HG02885 (cell line): ENCODE results near the gene MRPL46.
"Not testable (repeated sequence)": the region's sequence is repeated elsewhere in the genome, so short reads cannot be mapped to it uniquely, and the experiment has no call there.

ENCODE experiments used
- ATAC-seq: cut with Tn5 transposase; IDR thresholded peaks from one replicate; pipeline ENCODE4 v1.9.1; 2021; ENCODE audit warnings: mild to moderate bottlenecking; ENCODE audit not compliant: unreplicated experiment, poor library complexity

Gene MRPL46

GRCh38 chr15:88480981-88481380 is 13.8 kb upstream of the MRPL46 start:
- ATAC-seq = no peak

DNA sequence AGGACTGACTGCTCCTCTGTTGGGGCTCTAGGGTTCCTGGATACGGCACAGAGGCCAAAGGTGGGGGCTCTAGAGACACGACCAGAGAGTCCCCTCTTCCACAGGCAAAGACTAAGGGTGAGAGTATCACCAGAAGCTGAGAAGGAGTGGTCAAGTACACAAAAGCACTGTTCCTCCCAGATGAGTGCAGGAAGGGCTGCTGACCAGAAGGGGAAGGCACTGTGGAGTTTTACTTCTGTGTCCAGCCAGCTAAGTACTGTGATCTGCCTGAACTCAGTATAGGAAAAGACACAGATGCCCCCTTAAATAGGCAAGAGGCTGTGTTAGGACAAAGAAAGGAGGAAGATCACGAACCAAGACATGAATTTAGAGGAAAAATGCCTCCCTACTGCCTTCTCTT is 12.0 kb upstream of the MRPL46 start:
- no peak for ATAC-seq

- no peak for ATAC-seq
These were observed 10.7 kb upstream of the MRPL46 start for GRCh38 chr15:88477904-88478303.

DNA sequence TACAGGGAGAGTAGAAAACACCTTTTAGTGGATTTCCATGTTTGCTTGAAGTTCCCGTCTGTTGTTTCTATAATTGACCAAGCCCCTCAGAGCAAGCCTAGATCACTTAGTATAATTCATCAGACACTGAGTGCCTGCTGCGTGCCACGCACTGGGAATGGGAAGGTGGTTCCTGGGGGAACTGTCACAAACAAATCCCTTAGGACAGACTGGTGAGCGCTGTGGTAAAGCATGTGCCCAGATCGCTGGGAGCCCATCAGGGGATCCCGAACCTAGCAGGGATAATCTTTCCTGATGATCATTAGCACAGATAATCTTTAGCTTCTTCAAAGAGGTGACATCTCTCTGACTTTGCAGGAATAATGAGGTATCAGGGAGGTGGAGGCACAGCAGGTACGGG is 9.9 kb upstream of the MRPL46 start:
- no peak for ATAC-seq

DNA sequence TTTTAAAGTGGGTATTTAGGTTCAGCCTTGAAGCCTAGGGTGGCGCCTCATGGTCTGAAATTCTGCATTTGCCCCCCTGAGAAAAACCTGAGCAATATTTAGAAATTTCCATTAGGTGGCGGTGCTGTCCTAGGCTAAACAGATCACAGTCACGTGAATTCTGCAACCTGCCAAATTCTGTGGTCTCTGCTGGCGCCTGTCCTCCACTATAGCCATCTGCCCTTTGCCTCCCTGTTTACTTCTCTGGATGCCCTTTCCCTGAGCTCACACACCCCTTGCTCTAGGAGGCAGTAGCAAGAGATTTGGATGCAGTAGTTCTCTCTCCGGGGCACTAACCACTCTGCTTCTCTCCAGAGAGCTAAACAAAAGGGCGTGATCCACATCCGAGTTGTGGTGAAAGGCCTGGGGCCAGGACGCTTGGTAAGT is 9.5 kb upstream of the MRPL46 start:
- ATAC-seq = peak; percentile 54

DNA sequence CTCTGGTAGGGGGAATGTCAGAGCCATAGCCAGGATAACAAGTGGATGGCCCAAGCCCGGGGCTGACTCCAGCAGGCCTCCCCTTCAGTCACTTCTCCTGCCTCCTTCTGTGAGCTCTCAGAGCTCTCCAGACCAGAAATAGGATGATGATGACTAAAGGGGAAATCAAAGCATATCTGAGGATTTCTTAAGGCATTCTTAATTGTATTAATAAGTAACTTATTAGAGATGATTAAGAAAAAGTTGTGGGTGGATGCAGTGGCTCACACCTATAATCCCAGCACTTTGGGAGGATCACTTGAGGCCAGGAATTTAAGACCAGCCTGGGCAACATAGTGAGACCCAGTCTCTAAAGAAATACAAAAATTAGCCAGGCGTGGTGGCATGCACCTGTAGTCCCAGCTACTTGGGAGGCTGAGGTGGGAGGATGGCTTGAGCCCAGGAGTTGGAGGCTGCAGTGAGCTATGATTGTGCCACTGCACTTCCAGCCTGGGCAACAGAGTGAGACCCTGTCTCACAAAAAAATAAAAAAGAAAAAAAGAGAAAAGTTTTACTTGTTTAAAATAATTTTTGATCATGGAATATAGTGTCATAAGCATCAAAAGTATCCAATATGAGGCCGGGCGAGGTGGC is 6.6 kb upstream of the MRPL46 start:
- not testable (repeated sequence) for ATAC-seq

GRCh38 chr15:88472225-88472624 is 5.0 kb upstream of the MRPL46 start:
- no peak for ATAC-seq

GRCh38 chr15:88470625-88471372 is 3.6 kb upstream of the MRPL46 start:
- ATAC-seq = no peak

DNA sequence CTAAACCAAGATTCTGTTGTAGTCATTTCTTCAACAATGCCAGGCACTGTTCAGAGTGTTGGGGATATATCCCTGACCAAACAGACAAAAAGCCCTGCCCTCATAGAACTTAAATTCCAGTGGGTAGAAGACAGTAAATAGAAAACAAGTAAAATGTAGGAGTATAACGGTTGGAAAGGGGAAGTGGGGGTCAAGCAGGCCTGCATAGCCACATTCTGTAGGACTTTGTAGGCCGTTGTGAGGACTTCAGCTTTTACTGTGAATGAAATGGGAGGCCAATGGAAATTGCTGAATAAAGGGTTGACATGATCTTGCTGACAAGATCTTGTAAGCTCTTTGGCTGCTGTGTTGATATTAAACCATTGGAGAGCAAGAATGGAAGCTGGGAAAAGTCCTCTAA is 2.1 kb upstream of the MRPL46 start:
- ATAC-seq = no peak

- not testable (repeated sequence) for ATAC-seq
These were observed 1.5 kb upstream of the MRPL46 start for GRCh38 chr15:88468721-88469120.

DNA sequence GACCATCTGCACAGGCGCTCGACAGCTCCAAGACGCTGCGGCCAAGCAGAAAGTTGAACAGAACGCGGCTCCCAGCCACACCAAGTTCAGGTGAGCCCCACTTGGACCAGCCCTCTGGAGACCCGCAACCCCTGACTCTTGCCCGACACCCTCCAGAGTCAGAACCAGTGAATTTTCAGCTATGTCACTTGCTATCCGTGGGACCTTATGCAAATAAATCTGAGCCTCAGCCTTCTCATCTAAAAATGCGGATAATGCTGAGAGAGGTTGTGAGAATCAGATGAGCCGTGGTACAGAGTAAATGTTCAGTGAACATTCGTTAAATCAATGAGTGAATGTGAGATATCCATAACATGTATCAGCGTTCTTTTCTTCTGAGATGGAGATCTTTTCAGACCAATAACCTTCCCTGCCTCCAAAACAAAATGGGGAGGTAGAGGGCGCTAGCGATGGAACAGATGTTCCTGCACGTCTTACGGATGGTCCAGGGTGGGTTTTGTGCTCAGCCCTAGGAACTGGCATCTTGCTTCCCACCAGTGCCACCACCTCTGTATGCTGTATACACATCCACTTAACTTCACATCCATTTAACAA is 844 bp upstream of the MRPL46 start:
- no peak for ATAC-seq

DNA sequence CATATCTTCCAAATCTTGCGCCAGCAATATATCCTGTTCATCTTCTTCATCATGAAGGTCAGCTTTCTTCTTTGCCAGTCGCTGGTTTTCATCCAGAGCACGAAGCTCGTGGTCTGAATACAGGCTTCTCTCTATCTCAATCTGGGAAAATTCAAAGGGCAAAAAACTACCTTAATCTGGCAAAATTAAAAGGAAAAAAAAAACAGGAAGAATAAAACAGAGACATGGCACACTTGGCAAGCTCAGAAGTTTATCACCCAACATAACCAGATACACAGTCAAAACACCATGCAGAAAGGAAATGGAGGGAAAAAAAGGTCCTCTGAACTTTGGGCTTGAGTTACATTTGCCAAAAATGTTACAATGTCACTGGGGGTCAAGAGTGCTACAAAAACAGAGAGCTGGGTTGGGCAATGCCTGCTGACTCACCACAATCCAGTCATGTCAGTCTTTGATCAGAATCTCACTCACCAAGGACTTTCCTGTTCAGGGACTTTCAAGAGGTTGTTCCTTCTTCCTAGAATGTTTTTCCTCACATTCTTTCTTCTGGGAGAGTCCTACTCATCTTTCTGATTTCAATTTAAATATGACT is 1.5 kb downstream of the MRPL46 start:
- no peak for ATAC-seq

DNA sequence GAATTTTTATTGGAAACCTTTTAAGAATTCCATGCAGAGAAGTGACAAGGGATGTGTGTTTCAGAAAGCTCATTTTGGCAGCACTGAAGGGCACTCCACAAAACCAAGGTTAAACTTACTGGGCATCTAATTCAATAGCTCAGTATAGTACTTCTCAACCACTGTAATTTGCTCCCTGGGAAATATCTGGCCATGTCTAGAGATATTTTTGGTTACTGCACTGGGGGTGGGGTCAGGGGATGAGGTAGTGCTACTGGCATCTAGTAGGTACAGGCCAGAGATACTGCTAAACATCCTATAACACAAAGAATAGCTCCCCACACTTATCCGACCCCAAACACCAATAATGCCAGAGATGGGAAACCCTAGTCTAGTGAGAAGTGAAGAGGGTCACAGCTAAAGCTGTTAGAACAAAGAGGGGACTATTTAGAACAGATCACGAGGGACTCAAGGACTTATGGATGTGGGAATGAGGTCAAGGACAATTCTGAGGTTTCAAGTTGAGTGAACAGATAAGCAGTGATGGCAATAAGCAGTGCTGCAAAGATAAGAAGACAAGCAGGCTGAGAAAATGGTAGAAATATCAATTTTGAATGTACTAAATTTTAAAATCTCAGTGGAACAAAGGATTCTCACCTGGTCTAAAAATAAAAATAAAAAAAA is 3.2 kb downstream of the MRPL46 start:
- ATAC-seq = no peak

GRCh38 chr15:88456733-88457132 is 10.5 kb downstream of the MRPL46 start:
- no peak for ATAC-seq

- peak; percentile 85 for ATAC-seq
These were observed 12.0 kb downstream of the MRPL46 start for GRCh38 chr15:88454867-88455810.

- no peak for ATAC-seq
These were observed 13.0 kb downstream of the MRPL46 start for GRCh38 chr15:88454236-88454635.

- no peak for ATAC-seq
These were observed 13.5 kb downstream of the MRPL46 start for GRCh38 chr15:88453651-88454050.

DNA sequence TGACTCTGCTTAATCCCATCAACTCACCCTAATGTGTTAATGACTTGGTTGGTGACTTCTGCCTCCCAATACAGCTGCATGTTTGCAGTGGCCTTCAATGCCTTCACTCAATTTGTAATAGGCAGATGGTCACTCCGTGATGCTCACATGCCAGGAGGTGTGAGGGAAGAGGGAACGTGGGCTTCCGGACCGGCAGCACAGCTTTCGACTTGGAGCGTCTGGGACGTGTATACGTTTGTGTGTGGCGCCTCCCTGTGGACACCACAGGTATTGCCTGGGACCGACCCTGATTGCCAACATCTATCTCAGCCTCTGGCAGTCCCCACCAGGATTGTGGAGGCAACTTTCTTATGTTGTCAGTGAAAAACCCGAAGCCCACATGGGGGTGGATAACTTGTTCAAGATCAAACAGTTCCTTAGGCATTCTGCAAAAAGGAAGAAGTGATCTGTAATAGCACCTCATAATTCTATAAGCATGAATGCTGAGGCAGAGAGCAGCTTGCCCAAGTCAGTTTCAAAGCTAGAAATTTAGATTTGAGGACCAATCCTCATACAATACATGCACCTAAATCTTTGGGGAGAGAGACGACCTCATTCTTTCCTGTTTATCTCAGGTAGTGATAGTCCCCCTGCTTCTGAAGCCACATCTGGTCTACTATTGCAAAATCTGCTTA is 16.9 kb downstream of the MRPL46 start:
- no peak for ATAC-seq

- ATAC-seq = no peak
These were observed 17.6 kb downstream of the MRPL46 start for GRCh38 chr15:88449581-88449980.
